GM19467 (cell line): ENCODE measurements around the gene CRIP3.

ENCODE experiments used
- ATAC-seq: cut with Tn5 transposase; IDR thresholded peaks from one replicate; pipeline ENCODE4 v1.9.1; 2021; ENCODE audit warnings: mild to moderate bottlenecking, moderate library complexity; ENCODE audit not compliant: unreplicated experiment

CRIP3 gene

GRCh38 chr6:43274916-43275597, 33.6 kb downstream of the CRIP3 start:
- no peak for ATAC-seq

- ATAC-seq = no peak
Measured at GRCh38 chr6:43274127-43274915, 34.3 kb downstream of the CRIP3 start.

- no peak for ATAC-seq
Measured at GRCh38 chr6:43273707-43274106, 34.9 kb downstream of the CRIP3 start.

- no peak for ATAC-seq
Measured at GRCh38 chr6:43271944-43272343, 36.7 kb downstream of the CRIP3 start.

GRCh38 chr6:43271103-43271815, 37.4 kb downstream of the CRIP3 start:
- no peak for ATAC-seq

GRCh38 chr6:43269273-43270007, 39.2 kb downstream of the CRIP3 start:
- ATAC-seq = no peak

GRCh38 chr6:43268782-43269272, 39.8 kb downstream of the CRIP3 start:
- no peak for ATAC-seq

GRCh38 chr6:43268355-43268700, 40.3 kb downstream of the CRIP3 start:
- ATAC-seq = no peak

- ATAC-seq = no peak
Measured at GRCh38 chr6:43267619-43268354, 40.8 kb downstream of the CRIP3 start.

- no peak for ATAC-seq
Measured at GRCh38 chr6:43265564-43265963, 43.1 kb downstream of the CRIP3 start.

GRCh38 chr6:43264599-43265145, 44.0 kb downstream of the CRIP3 start:
- ATAC-seq = no peak

- no peak for ATAC-seq
Measured at GRCh38 chr6:43263314-43264178, 45.1 kb downstream of the CRIP3 start.

- ATAC-seq = no peak
Measured at GRCh38 chr6:43262780-43263313, 45.8 kb downstream of the CRIP3 start.

GRCh38 chr6:43262000-43262779, 46.4 kb downstream of the CRIP3 start:
- no peak for ATAC-seq

- no peak for ATAC-seq
Measured at GRCh38 chr6:43261198-43261597, 47.4 kb downstream of the CRIP3 start.

- ATAC-seq = no peak
Measured at GRCh38 chr6:43260791-43261190, 47.8 kb downstream of the CRIP3 start.

- no peak for ATAC-seq
Measured at GRCh38 chr6:43258807-43259686, 49.6 kb downstream of the CRIP3 start.
